B cell (primary cell): ENCODE measurements around the gene GNAI3.

Experiments used
- EZH2 ChIP-seq: IDR thresholded peaks from 2 replicates; pipeline ENCODE4 v1.6.1; 2012; ENCODE audit warnings: borderline replicate concordance, low read depth, mild to moderate bottlenecking, moderate library complexity, low read length; ENCODE audit not compliant: insufficient read depth, poor library complexity, severe bottlenecking
- TF ChIP-seq, protein P1 (sequence below): fragments of 200-600 bp; IDR thresholded peaks from one replicate; pipeline ENCODE4 v1.8.0; 2022; ENCODE audit warnings: antibody characterized with exemption, mild to moderate bottlenecking

DNA sequence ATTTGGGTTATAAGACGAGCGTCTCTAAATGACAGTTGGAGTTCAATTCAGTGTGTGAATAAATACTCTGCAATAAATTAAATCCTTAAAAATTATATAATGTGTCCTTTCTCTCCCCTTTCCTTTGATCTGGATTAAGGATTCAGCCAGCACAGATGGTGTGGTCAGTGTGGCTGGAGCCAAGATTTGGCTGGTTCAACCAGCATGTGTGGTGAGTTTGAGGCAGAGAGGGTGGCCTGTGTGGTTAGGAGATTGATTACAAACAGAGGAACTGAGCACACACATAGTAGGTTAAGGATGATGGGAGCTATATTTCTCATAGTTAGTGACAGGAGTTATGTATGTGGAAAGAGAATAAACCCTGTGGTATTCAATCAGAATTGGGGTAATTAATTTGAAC is 24.7 kb upstream of the GNAI3 start:
- TF ChIP-seq, protein P1, sequence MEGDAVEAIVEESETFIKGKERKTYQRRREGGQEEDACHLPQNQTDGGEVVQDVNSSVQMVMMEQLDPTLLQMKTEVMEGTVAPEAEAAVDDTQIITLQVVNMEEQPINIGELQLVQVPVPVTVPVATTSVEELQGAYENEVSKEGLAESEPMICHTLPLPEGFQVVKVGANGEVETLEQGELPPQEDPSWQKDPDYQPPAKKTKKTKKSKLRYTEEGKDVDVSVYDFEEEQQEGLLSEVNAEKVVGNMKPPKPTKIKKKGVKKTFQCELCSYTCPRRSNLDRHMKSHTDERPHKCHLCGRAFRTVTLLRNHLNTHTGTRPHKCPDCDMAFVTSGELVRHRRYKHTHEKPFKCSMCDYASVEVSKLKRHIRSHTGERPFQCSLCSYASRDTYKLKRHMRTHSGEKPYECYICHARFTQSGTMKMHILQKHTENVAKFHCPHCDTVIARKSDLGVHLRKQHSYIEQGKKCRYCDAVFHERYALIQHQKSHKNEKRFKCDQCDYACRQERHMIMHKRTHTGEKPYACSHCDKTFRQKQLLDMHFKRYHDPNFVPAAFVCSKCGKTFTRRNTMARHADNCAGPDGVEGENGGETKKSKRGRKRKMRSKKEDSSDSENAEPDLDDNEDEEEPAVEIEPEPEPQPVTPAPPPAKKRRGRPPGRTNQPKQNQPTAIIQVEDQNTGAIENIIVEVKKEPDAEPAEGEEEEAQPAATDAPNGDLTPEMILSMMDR: no peak
- no peak for TF ChIP-seq EZH2
